Neuronal stem cell (in vitro differentiated cells): ENCODE results near the gene AVPR2.

Source experiments
- DNase-seq: peaks from one replicate; pipeline ENCODE4 v3.0.0-alpha.2; 2013; ENCODE audit warnings: low spot score
- H2AFZ ChIP-seq: one replicate; pipeline ENCODE4 v1.6.1; 2013; ENCODE audit warnings: mild to moderate bottlenecking, low read length, inconsistent platforms
- H2AK5ac ChIP-seq: 2 replicates; pipeline ENCODE4 v1.6.1; 2013; ENCODE audit warnings: low read depth, mild to moderate bottlenecking, inconsistent platforms, low read length, moderate library complexity, mixed read lengths
- H2BK120ac ChIP-seq: 2 replicates; pipeline ENCODE4 v1.6.1; 2013; ENCODE audit warnings: low read depth, mild to moderate bottlenecking, inconsistent platforms, low read length, moderate library complexity, mixed read lengths
- H2BK12ac ChIP-seq: one replicate; pipeline ENCODE4 v1.6.1; 2013; ENCODE audit warnings: low read length, inconsistent platforms
- H2BK15ac ChIP-seq: 2 replicates; pipeline ENCODE4 v1.6.1; 2013; ENCODE audit warnings: mild to moderate bottlenecking, low read length, inconsistent platforms, mixed read lengths
- H2BK5ac ChIP-seq: one replicate; pipeline ENCODE4 v1.6.1; 2013; ENCODE audit warnings: inconsistent platforms, mild to moderate bottlenecking, low read length, moderate library complexity
- H3K14ac ChIP-seq: one replicate; pipeline ENCODE4 v1.6.1; 2013; ENCODE audit warnings: low read length, inconsistent platforms
- H3K18ac ChIP-seq: 2 replicates; pipeline ENCODE4 v1.6.1; 2013; ENCODE audit warnings: low read length, inconsistent platforms
- H3K23ac ChIP-seq: 2 replicates; pipeline ENCODE4 v1.6.1; 2013; ENCODE audit warnings: low read depth, mild to moderate bottlenecking, mixed read lengths, low read length, inconsistent platforms; ENCODE audit not compliant: poor library complexity
- H3K27ac ChIP-seq: replicated peaks from 3 replicates; pipeline ENCODE4 v1.5.1; 2013; ENCODE audit warnings: low read length, inconsistent platforms
- H3K27me3 ChIP-seq, 3 experiments: 2 replicates each; pipeline ENCODE4 v1.6.1; 2013; ENCODE audit warnings: low read length in 3 of 3, mild to moderate bottlenecking in 2 of 3, inconsistent platforms in 1 of 3, low read depth in 1 of 3, mixed read lengths in 1 of 3, moderate library complexity in 1 of 3; ENCODE audit not compliant: control insufficient read depth in 3 of 3, insufficient read depth in 3 of 3
- H3K36me3 ChIP-seq, 2 donors: replicated peaks in 1 of 2; 2 replicates each; pipeline ENCODE4 v1.6.1; 2013; ENCODE audit warnings: low read length in 2 of 2; ENCODE audit not compliant: control insufficient read depth in 2 of 2, insufficient read depth in 2 of 2
- H3K4ac ChIP-seq: 2 replicates; pipeline ENCODE4 v1.6.1; 2013; ENCODE audit warnings: inconsistent platforms, mild to moderate bottlenecking, low read length, moderate library complexity
- H3K4me1 ChIP-seq, 2 donors: 1 replicate in 1 of 2; 2 replicates in 1 of 2; pipeline ENCODE4 v1.6.1; 2013; ENCODE audit warnings: low read length in 2 of 2, low read depth in 1 of 2; ENCODE audit not compliant: control insufficient read depth in 2 of 2, insufficient read depth in 1 of 2
- H3K4me2 ChIP-seq: one replicate; pipeline ENCODE4 v1.6.1; 2013; ENCODE audit warnings: mild to moderate bottlenecking, low read length, inconsistent platforms; ENCODE audit not compliant: insufficient read depth, poor library complexity, severe bottlenecking
- H3K4me3 ChIP-seq, 2 donors: 2 replicates each; pipeline ENCODE4 v1.5.1; 2013; ENCODE audit warnings: low read length in 2 of 2, mild to moderate bottlenecking in 2 of 2, inconsistent platforms in 1 of 2, moderate library complexity in 1 of 2
- H3K79me1 ChIP-seq: one replicate; pipeline ENCODE4 v1.6.1; 2013; ENCODE audit warnings: low read depth, mild to moderate bottlenecking, inconsistent platforms, low read length, moderate library complexity
- H3K9ac ChIP-seq: one replicate; pipeline ENCODE4 v1.6.1; 2013; ENCODE audit warnings: mild to moderate bottlenecking, low read depth, low read length, inconsistent platforms; ENCODE audit not compliant: poor library complexity
- H3K9me3 ChIP-seq, 2 donors: replicated peaks in 1 of 2; 2 replicates each; pipeline versions ENCODE3 to v1.6.1; 2013; ENCODE audit warnings: low read length in 2 of 2, mild to moderate bottlenecking in 2 of 2, inconsistent platforms in 1 of 2, low read depth in 1 of 2, mixed read lengths in 1 of 2, moderate library complexity in 1 of 2; ENCODE audit not compliant: control insufficient read depth in 2 of 2, insufficient read depth in 1 of 2
- H4K8ac ChIP-seq: one replicate; pipeline ENCODE4 v1.6.1; 2013; ENCODE audit warnings: low read depth, mild to moderate bottlenecking, inconsistent platforms, low read length, moderate library complexity
- H4K91ac ChIP-seq: one replicate; pipeline ENCODE4 v1.6.1; 2013; ENCODE audit warnings: low read length, low read depth, mild to moderate bottlenecking, inconsistent platforms; ENCODE audit not compliant: poor library complexity
- WGBS, 2 donors: extraction: QIAGEN DNeasy Blood & Tissue Kit; methylation state at CpG; one replicate each; pipeline ENCODE4 v1.1.7; 2013; ENCODE audit warnings: missing lambda C conversion rate in 2 of 2, mixed read lengths in 1 of 2; ENCODE audit not compliant: insufficient read length in 2 of 2, insufficient replicate concordance in 1 of 2; ENCODE audit errors: extremely low coverage in 2 of 2; 5-methylcytosine and 5-hydroxymethylcytosine counted together

Gene AVPR2

DNA sequence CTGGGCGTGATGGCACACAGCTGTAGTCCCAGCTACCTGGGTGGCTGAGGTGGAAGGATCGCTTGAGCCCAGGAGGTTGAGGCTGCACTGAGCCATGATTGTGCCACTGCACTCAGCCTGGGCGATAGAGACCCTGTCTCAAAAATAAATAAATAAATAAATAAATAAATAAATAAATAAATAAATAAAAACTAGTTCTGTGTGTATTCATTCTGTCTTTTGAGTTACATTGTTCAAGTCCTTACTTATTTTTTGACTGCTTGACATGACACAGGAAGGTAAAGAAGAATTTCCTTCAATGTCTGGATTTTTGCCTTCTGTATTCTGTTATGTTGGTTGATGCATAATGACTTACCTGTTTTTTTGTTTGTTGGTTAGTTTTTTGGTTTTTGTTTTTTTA, 32.6 kb downstream of the AVPR2 start:
- no peak overlapping the region for H4K8ac ChIP-seq
- no peak overlapping the region for H3K23ac ChIP-seq
- H3K36me3 ChIP-seq, result peaks cover 1 to 12% of the 10 kb centered on the region in 2 donors
- no peak overlapping the region for H2AFZ ChIP-seq
- H2BK5ac ChIP-seq, result no peak overlapping the region
- WGBS, 2 donors, result no CpG with 5 or more reads among the region's 3 CpGs
- no peak overlapping the region for H2AK5ac ChIP-seq
- H3K4me3 ChIP-seq, result no peak overlapping the region
- no peak overlapping the region for H3K18ac ChIP-seq
- H3K4me2 ChIP-seq, result no peak overlapping the region
- H2BK15ac ChIP-seq, result no peak overlapping the region
- no peaks in the 10 kb centered on the region for H3K9me3 ChIP-seq
- no peak overlapping the region for H2BK12ac ChIP-seq
- H3K14ac ChIP-seq, result no peak overlapping the region
- H3K4ac ChIP-seq, result no peak overlapping the region
- H2BK120ac ChIP-seq, result no peak overlapping the region
- no peak for DNase-seq
- H3K9ac ChIP-seq, result no peak overlapping the region
- H3K79me1 ChIP-seq, result peaks cover 6% of the 10 kb centered on the region
- H3K27ac ChIP-seq, result no peak overlapping the region
- no peak overlapping the region for H4K91ac ChIP-seq
- H3K27me3 ChIP-seq, result peaks cover 0 to 15% (median 0%) of the 10 kb centered on the region in 3 experiments
- peaks cover 4 to 8% of the 10 kb centered on the region in 2 donors for H3K4me1 ChIP-seq

DNA sequence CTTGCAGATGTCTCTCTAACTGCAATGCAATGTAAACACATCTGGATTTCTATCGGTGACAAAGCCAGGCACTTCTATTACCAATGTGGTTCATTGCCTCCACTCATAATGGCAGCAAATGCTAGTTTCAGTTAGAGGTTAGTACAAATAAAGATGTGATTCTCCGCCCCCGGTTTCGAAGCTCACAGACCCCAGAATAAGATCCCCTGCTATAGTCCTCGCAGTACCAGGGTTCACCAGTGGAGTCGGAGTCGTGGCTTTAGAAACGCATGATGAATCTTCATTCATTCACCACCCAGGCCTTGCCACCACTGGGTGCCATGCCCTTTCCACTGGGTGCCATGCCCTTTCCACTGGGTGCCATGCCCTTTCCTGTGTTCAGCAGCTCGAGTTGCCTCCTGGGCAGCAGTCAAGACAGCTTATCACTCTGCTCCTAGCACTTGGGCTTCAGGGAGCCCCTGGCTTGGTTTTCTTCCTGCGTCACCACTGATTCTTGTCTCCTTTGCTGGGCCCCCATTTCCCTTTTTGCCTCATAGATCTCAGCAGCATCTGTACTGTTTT, 33.8 kb downstream of the AVPR2 start:
- WGBS, 2 donors, result no CpG with 5 or more reads among the region's 10 CpGs

DNA sequence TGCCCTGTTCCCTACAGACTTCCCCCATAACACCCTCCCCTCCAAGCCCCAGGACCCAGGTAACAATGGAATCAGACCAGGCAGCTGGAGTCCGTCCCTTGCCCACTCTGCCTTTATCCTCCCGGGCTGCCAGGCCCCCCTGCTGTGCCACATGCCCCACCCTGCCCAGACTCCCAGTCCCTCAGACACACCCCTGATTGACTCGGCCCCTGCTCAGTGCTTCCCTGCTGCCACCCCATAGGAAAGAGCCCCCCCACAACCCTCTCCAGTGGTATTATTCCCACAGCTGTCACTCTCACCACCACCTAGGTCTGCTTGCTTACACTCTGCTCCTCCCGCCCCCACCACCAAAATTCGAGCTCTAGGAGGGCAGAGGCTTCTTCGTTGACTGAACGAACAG, 35.1 kb downstream of the AVPR2 start:
- Histone ChIP-seq H3K4me2 (no peak overlapping the region), H2BK12ac (no peak overlapping the region), H3K4me3 (no peak overlapping the region), H2AFZ (no peak overlapping the region), H4K8ac (no peak overlapping the region), H3K14ac (no peak overlapping the region), H2AK5ac (no peak overlapping the region), H2BK120ac (no peak overlapping the region), H2BK15ac (no peak overlapping the region), H3K18ac (no peak overlapping the region), H3K9me3 (no peaks in the 10 kb centered on the region), H3K27ac (no peak overlapping the region), H3K23ac (no peak overlapping the region), H3K36me3 (no peaks in the 10 kb centered on the region), H3K9ac (no peak overlapping the region), H3K27me3 (peaks cover 0 to 14% (median 0%) of the 10 kb centered on the region in 3 experiments), H3K4me1 (peaks cover 2 to 12% of the 10 kb centered on the region in 2 donors), H3K79me1 (no peaks in the 10 kb centered on the region), H3K4ac (no peak overlapping the region), H2BK5ac (no peak overlapping the region), H4K91ac (no peak overlapping the region)
- WGBS, 2 donors, result no CpG with 5 or more reads among the region's 7 CpGs
- DNase-seq, result no peak

More for the DNA sequence above, 33.8 kb downstream of the AVPR2 start:
- Histone ChIP-seq H2BK15ac (no peak overlapping the region), H3K9me3 (no peaks in the 10 kb centered on the region), H3K27me3 (peaks cover 0 to 9% (median 0%) of the 10 kb centered on the region in 3 experiments), H3K4ac (no peak overlapping the region), H3K14ac (no peak overlapping the region), H3K18ac (no peak overlapping the region), H4K91ac (no peak overlapping the region), H2AK5ac (no peak overlapping the region), H4K8ac (no peak overlapping the region), H3K4me2 (no peak overlapping the region), H3K9ac (no peak overlapping the region), H3K79me1 (peaks cover 6% of the 10 kb centered on the region), H2BK5ac (no peak overlapping the region), H3K36me3 (no peaks in the 10 kb centered on the region), H2BK120ac (no peak overlapping the region), H2BK12ac (no peak overlapping the region), H3K4me1 (peaks cover 4 to 8% of the 10 kb centered on the region in 2 donors), H3K27ac (no peak overlapping the region), H3K23ac (no peak overlapping the region), H2AFZ (no peak overlapping the region), H3K4me3 (no peak overlapping the region)
- no peak for DNase-seq

DNA sequence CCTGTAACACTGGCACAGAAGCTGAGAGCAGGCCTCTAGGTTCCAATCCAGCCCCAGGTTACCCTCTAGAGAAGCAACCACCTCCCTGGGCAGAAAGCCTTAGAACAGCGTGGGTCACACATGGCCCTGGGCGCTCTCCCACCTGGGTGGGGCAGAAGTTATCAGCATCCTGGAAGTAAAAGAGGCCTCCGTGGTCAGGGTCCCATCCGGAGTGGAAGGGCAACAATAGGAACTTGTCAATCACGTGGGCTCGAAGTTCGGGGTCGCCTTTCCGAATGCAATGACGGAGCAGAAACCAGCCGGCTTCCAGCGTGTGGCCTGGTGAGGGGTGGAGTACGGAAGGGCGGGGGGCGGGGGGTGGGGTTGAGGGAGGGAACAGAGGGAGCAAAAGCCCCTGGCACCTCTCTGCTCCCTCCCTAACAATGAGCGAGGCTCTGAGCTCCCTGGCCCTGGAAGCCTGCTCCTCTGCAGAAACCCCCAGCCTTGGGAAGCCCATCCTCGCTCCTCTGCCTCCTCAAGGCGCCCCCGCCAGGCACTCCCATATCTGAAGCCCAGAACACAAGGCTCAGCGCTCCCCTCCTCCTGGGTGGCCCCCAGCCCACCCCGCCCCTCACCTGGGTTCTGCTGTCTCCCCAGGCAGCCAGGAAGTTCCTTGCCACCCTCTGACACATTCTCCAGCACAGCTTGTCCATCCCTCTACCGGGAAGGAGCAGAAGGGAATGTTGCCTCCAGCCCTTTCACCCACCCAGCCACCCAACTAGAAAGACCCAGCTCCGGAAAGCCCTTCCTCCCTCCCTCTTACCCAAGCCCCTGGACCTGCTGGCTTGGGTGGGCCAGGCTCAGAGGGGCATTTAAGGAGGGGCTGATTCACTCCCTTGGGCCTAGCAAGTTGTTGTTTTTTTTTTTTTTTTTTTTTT, 37.1 kb downstream of the AVPR2 start:
- Histone ChIP-seq H3K4me3 (no peak overlapping the region), H4K8ac (no peak overlapping the region), H3K23ac (no peak overlapping the region), H3K4me2 (no peak overlapping the region), H3K4me1 (peaks cover 0 to 12% of the 10 kb centered on the region in 2 donors), H3K14ac (no peak overlapping the region), H3K27me3 (peaks cover 0 to 14% (median 0%) of the 10 kb centered on the region in 3 experiments), H3K18ac (peak overlapping the region; percentile 57), H2BK5ac (no peak overlapping the region), H2BK12ac (no peak overlapping the region), H3K4ac (no peak overlapping the region), H3K9ac (no peak overlapping the region), H2AFZ (no peak overlapping the region), H3K36me3 (no peaks in the 10 kb centered on the region), H2AK5ac (no peak overlapping the region), H4K91ac (no peak overlapping the region), H2BK15ac (no peak overlapping the region), H3K27ac (no peak overlapping the region), H3K9me3 (no peaks in the 10 kb centered on the region), H2BK120ac (no peak overlapping the region), H3K79me1 (no peaks in the 10 kb centered on the region)
- no peak for DNase-seq
- no CpG with 5 or more reads among the region's 23 CpGs for WGBS, 2 donors
